ENCODE results near the gene EML4. TPM values are rescaled to one million over a fixed set of nuclear protein-coding genes. Genes with fewer than 3 reads are reported as not detected.
"Not testable (repeated sequence)": the region's sequence is repeated elsewhere in the genome, so short reads cannot be mapped to it uniquely, and the experiment has no call there.

Gene EML4
- total RNA-seq, 2 experiments from 2014 or later, result 72.1 to 74.1 TPM

- POLR2A ChIA-PET, result no interaction called here
- no peak overlapping the region for H3K4me3 Mint-ChIP-seq
- no peaks in the 10 kb centered on the region for H3K9me3 Mint-ChIP-seq (ENCODE audit: low read depth)
- CTCF ChIA-PET, result interaction anchor here (1.1 to 1.4 kb wide), 4 partner anchors 10 to 258 kb away, joined by 3 to 4 read pairs (median 3); no protein-coding TSS in a partner anchor
- no peak for DNase-seq
- H3K27me3 Mint-ChIP-seq, result no peaks in the 10 kb centered on the region
- ATAC-seq, result no peak
- no peak overlapping the region for H3K27ac Mint-ChIP-seq
- peaks cover 19% of the 10 kb centered on the region for H3K4me1 Mint-ChIP-seq
- intact Hi-C loops (cut with DNase I, micrococcal nuclease), result no loop called here
- H3K36me3 Mint-ChIP-seq (ENCODE audit: low read depth), result peaks cover 51% of the 10 kb centered on the region
Observed at GRCh38 chr2:42345986-42346385, 176.8 kb downstream of the EML4 start.

GRCh38 chr2:42346856-42347255, 177.7 kb downstream of the EML4 start:
- H3K4me1 Mint-ChIP-seq, result peaks cover 12% of the 10 kb centered on the region
- DNase-seq; H3K9me3 Mint-ChIP-seq (ENCODE audit: low read depth); H3K27me3 Mint-ChIP-seq; POLR2A ChIA-PET; intact Hi-C loops (cut with DNase I, micrococcal nuclease); H3K4me3 Mint-ChIP-seq; H3K27ac Mint-ChIP-seq; ATAC-seq: not testable (repeated sequence)
- CTCF ChIA-PET, result interaction anchor here (1.1 to 1.5 kb wide), 7 partner anchors 10 to 259 kb away, joined by 3 to 4 read pairs (median 3); no protein-coding TSS in a partner anchor
- H3K36me3 Mint-ChIP-seq (ENCODE audit: low read depth), result peaks cover 55% of the 10 kb centered on the region

- H3K9me3 Mint-ChIP-seq (ENCODE audit: low read depth); POLR2A ChIA-PET; intact Hi-C loops (cut with DNase I, micrococcal nuclease); H3K27me3 Mint-ChIP-seq; H3K4me3 Mint-ChIP-seq; H3K4me1 Mint-ChIP-seq; ATAC-seq; H3K27ac Mint-ChIP-seq; DNase-seq: not testable (repeated sequence)
- peaks cover 59% of the 10 kb centered on the region for H3K36me3 Mint-ChIP-seq (ENCODE audit: low read depth)
- CTCF ChIA-PET, result interaction anchor here (0.6 to 1.5 kb wide), 4 partner anchors 65 to 257 kb away, joined by 3 read pairs; no protein-coding TSS in a partner anchor
Observed at GRCh38 chr2:42347518-42347917, 178.4 kb downstream of the EML4 start.

GRCh38 chr2:42348113-42348805, 179.1 kb downstream of the EML4 start:
- CTCF ChIA-PET, result interaction anchor here (1.4 to 1.5 kb wide), 2 partner anchors 66 to 257 kb away, joined by 3 read pairs; no protein-coding TSS in a partner anchor
- intact Hi-C loops (cut with DNase I, micrococcal nuclease), result no loop called here
- H3K27ac Mint-ChIP-seq, result no peak overlapping the region
- H3K9me3 Mint-ChIP-seq (ENCODE audit: low read depth), result no peaks in the 10 kb centered on the region
- no peak overlapping the region for H3K4me3 Mint-ChIP-seq
- POLR2A ChIA-PET, result no interaction called here
- DNase-seq (no peak), ATAC-seq (no peak)
- peaks cover 3% of the 10 kb centered on the region for H3K4me1 Mint-ChIP-seq
- H3K27me3 Mint-ChIP-seq, result no peaks in the 10 kb centered on the region
- peaks cover 60% of the 10 kb centered on the region for H3K36me3 Mint-ChIP-seq (ENCODE audit: low read depth)

- no peaks in the 10 kb centered on the region for H3K9me3 Mint-ChIP-seq (ENCODE audit: low read depth)
- DNase-seq (no peak), ATAC-seq (no peak)
- H3K4me1 Mint-ChIP-seq, result peaks cover 22% of the 10 kb centered on the region
- no peak overlapping the region for H3K4me3 Mint-ChIP-seq
- POLR2A ChIA-PET, result no interaction called here
- peaks cover 60% of the 10 kb centered on the region for H3K36me3 Mint-ChIP-seq (ENCODE audit: low read depth)
- intact Hi-C loops (cut with DNase I, micrococcal nuclease), result no loop called here
- CTCF ChIA-PET, result interaction anchor here (0.5 to 1.0 kb wide), 2 partner anchors 22 to 36 kb away, joined by 4 read pairs; no protein-coding TSS in a partner anchor
- H3K27ac Mint-ChIP-seq, result no peak overlapping the region
- no peaks in the 10 kb centered on the region for H3K27me3 Mint-ChIP-seq
Observed at GRCh38 chr2:42350434-42351063, 181.4 kb downstream of the EML4 start.

- H3K4me3 Mint-ChIP-seq, result no peak overlapping the region
- ATAC-seq (no peak), DNase-seq (no peak)
- H3K4me1 Mint-ChIP-seq, result peaks cover 26% of the 10 kb centered on the region
- no peak overlapping the region for H3K27ac Mint-ChIP-seq
- H3K27me3 Mint-ChIP-seq, result no peaks in the 10 kb centered on the region
- ChIA-PET CTCF (interaction anchor here (1.0 to 2.0 kb wide), 2 partner anchors 19 to 23 kb away, joined by 4 to 6 read pairs; no protein-coding TSS in a partner anchor), POLR2A (no interaction called here)
- H3K9me3 Mint-ChIP-seq (ENCODE audit: low read depth), result no peaks in the 10 kb centered on the region
- intact Hi-C loops (cut with DNase I, micrococcal nuclease), result no loop called here
- peaks cover 64% of the 10 kb centered on the region for H3K36me3 Mint-ChIP-seq (ENCODE audit: low read depth)
Observed at GRCh38 chr2:42351864-42352263, 182.7 kb downstream of the EML4 start.

GRCh38 chr2:42353792-42354429, 184.8 kb downstream of the EML4 start:
- Mint-ChIP-seq H3K27me3 (no peaks in the 10 kb centered on the region), H3K27ac (peak overlapping the region; percentile 2), H3K36me3 (ENCODE audit: low read depth) (peaks cover 54% of the 10 kb centered on the region), H3K4me1 (peaks cover 45% of the 10 kb centered on the region), H3K4me3 (no peak overlapping the region), H3K9me3 (ENCODE audit: low read depth) (no peaks in the 10 kb centered on the region)
- ChIA-PET CTCF (interaction anchor here (1.6 kb wide), 1 partner anchor 12 kb away, joined by 3 read pairs; no protein-coding TSS in a partner anchor), POLR2A (no interaction called here)
- intact Hi-C loops (cut with DNase I, micrococcal nuclease), result no loop called here
- DNase-seq (no peak), ATAC-seq (peak; percentile 73)

GRCh38 chr2:42359304-42359964, 190.3 kb downstream of the EML4 start:
- intact Hi-C loops (cut with DNase I, micrococcal nuclease), result no loop called here
- peak overlapping the region; percentile 94 for H3K27ac Mint-ChIP-seq
- H3K36me3 Mint-ChIP-seq (ENCODE audit: low read depth), result peaks cover 22% of the 10 kb centered on the region
- no peak for ATAC-seq
- no peaks in the 10 kb centered on the region for H3K27me3 Mint-ChIP-seq
- CTCF ChIA-PET, result interaction anchor here (1.5 kb wide), 1 partner anchor 264 kb away, joined by 5 read pairs; no protein-coding TSS in a partner anchor
- H3K9me3 Mint-ChIP-seq (ENCODE audit: low read depth), result no peaks in the 10 kb centered on the region
- DNase-seq, result no peak
- H3K4me1 Mint-ChIP-seq, result peaks cover 50% of the 10 kb centered on the region
- POLR2A ChIA-PET, result no interaction called here
- peak overlapping the region; percentile 89 for H3K4me3 Mint-ChIP-seq

- no peak for ATAC-seq
- CTCF ChIA-PET, result interaction anchor here (0.9 to 1.5 kb wide), 2 partner anchors 265 to 303 kb away, joined by 3 to 5 read pairs; no protein-coding TSS in a partner anchor
Observed at GRCh38 chr2:42359965-42360483, 190.9 kb downstream of the EML4 start.

GRCh38 chr2:42360493-42360889, 191.3 kb downstream of the EML4 start:
- Mint-ChIP-seq H3K36me3 (ENCODE audit: low read depth) (peaks cover 17% of the 10 kb centered on the region), H3K4me3 (peak overlapping the region; percentile 89), H3K27me3 (no peaks in the 10 kb centered on the region), H3K27ac (peak overlapping the region; percentile 94), H3K9me3 (ENCODE audit: low read depth) (no peaks in the 10 kb centered on the region), H3K4me1 (peaks cover 42% of the 10 kb centered on the region)
- ChIA-PET CTCF (interaction anchor here (0.9 kb wide), 1 partner anchor 303 kb away, joined by 3 read pairs; no protein-coding TSS in a partner anchor), POLR2A (interaction anchor here (0.6 kb wide), 1 partner anchor 261 kb away, joined by 3 read pairs; no protein-coding TSS in a partner anchor)
- DNase-seq (no peak), ATAC-seq (no peak)
- intact Hi-C loops (cut with DNase I, micrococcal nuclease), result loop anchor here (2.0 to 5.0 kb wide), 4 partner anchors 134 to 2002 kb away; partner anchors contain the start of genes CAMKMT (in 1 of the 2), PLEKHH2 (in 1 of the 2) and PREPL (in 1 of the 2)

More at GRCh38 chr2:42359965-42360483, 190.9 kb downstream of the EML4 start:
- intact Hi-C loops (cut with DNase I, micrococcal nuclease), result loop anchor here (2.0 to 5.0 kb wide), 4 partner anchors 135 to 2002 kb away; partner anchors contain the start of genes CAMKMT (in 1 of the 2), PLEKHH2 (in 1 of the 2) and PREPL (in 1 of the 2)
- DNase-seq, result peak; percentile 35
- Mint-ChIP-seq H3K4me1 (peaks cover 44% of the 10 kb centered on the region), H3K4me3 (peak overlapping the region; percentile 89), H3K9me3 (ENCODE audit: low read depth) (no peaks in the 10 kb centered on the region), H3K36me3 (ENCODE audit: low read depth) (peaks cover 19% of the 10 kb centered on the region), H3K27ac (peak overlapping the region; percentile 94), H3K27me3 (no peaks in the 10 kb centered on the region)
- POLR2A ChIA-PET, result no interaction called here
